ENCODE measurements around the gene DNER. TPM values are rescaled to one million over a fixed set of nuclear protein-coding genes. Genes with fewer than 3 reads are reported as not detected.

Gene DNER
- total and polyA plus RNA-seq, 10 of the 15 experiments (the other 5 are each of a cell fraction or from before 2014, with no cell fraction given) = 0.04 to 0.08 (median 0.07) TPM; not detected in 7

DNA sequence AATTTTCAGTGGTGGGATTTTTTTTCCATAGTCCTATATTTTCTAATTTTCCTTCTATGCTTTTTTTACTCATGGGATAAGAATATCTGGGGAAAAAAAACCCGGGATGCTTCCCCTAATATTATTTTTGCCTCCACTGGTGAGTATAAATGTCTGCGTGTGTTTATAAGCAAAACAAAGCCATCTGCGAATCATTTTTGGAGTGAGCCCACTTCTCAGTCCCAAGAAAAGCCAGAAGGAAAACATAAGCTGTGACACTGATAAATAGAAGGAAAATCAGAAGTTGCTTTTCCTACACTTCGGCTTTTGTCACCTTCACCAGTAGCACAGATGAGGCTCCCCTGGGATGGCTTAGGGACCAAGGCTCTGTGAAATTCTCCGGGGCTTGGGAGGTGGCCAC is 308.6 kb downstream of the DNER start (continued):
- TF ChIP-seq ASH2L (IDR thresholded peaks at IDR 0.05; ENCODE audit: borderline replicate concordance, low read depth) = no peak

DNA sequence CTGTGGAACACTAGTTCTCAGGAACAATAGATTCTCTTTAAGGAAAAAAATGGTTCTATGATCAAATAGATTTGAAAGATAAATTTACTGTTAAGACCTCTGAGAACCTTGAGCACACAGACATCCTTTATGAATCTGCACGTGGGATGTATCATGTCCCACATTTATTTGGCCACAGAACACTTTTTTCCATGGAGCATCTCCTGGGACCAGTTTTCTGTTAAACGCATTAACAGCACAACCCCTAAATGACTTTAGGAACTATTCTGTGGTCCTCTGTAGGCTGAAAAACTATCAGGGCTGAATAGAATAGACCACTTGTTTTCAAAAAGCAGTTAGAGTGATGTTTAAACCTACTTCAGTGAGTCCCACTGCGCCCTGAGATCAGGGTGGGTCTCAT is 311.1 kb downstream of the DNER start:
- Histone ChIP-seq H3K27ac (ENCODE audit: control insufficient read depth, insufficient read depth) (no peak overlapping the region), H3K4me1 (ENCODE audit: control insufficient read depth, insufficient read depth, low read length) (no peaks in the 10 kb centered on the region), H3K4me3 (no peak overlapping the region), H3K9me3 (replicated peaks; ENCODE audit: control insufficient read depth, insufficient read depth, low read length) (no peaks in the 10 kb centered on the region), H3K36me3 (ENCODE audit: control insufficient read depth in 2 of 2, insufficient read depth in 2 of 2, low read length in 1 of 2) (no peaks in the 10 kb centered on the region), H3K9ac (ENCODE audit: control insufficient read depth, insufficient read depth, low read length) (no peak overlapping the region), H4K20me1 (ENCODE audit: control insufficient read depth, insufficient read depth) (no peaks in the 10 kb centered on the region), H2AFZ (ENCODE audit: control insufficient read depth, low read depth, low read length) (no peak overlapping the region), H3K27me3 (replicated peaks in 1 of 2; ENCODE audit: control insufficient read depth in 2 of 2, insufficient read depth in 2 of 2, low read length in 1 of 2) (no peaks in the 10 kb centered on the region), H3K79me2 (ENCODE audit: control insufficient read depth, insufficient read depth, low read length) (no peaks in the 10 kb centered on the region), H3K4me2 (ENCODE audit: control insufficient read depth, insufficient read depth) (no peak overlapping the region)
- RAD21 ChIA-PET (ENCODE audit: unreplicated experiment) = no interaction called here
- CTCF ChIA-PET = no interaction called here
- FAIRE-seq (no peak), DNase-seq (ENCODE audit: low read depth, low spot score) (no peak), ATAC-seq (no peak)
- intact Hi-C loops (cut with micrococcal nuclease; ENCODE audit: unreplicated experiment) (no loop called here), in situ Hi-C loops (cut with MboI) (no loop called here)
- TF ChIP-seq TARDBP (IDR thresholded peaks at IDR 0.05; ENCODE audit: borderline replicate concordance) = no peak
- SMC1A ChIA-PET (ENCODE audit: uncharacterized antibody, unreplicated experiment) = no interaction called here
- no TSS peak for BruUV-seq (replicated peaks)
- WGBS (ENCODE audit: insufficient coverage, insufficient replicate concordance, low lambda C conversion rate, missing lambda C conversion rate) = 13% methylated on average over 3 of the region's 3 CpGs
- POLR2A ChIA-PET = no interaction called here

- Histone ChIP-seq H3K4me2 (ENCODE audit: control insufficient read depth, insufficient read depth) (no peak overlapping the region), H3K9ac (ENCODE audit: control insufficient read depth, insufficient read depth, low read length) (no peak overlapping the region), H3K4me3 (no peak overlapping the region), H3K27ac (ENCODE audit: control insufficient read depth, insufficient read depth) (no peak overlapping the region), H3K27me3 (replicated peaks in 1 of 2; ENCODE audit: control insufficient read depth in 2 of 2, insufficient read depth in 2 of 2, low read length in 1 of 2) (no peaks in the 10 kb centered on the region), H4K20me1 (ENCODE audit: control insufficient read depth, insufficient read depth) (no peaks in the 10 kb centered on the region), H3K36me3 (ENCODE audit: control insufficient read depth in 2 of 2, insufficient read depth in 2 of 2, low read length in 1 of 2) (no peaks in the 10 kb centered on the region), H2AFZ (ENCODE audit: control insufficient read depth, low read depth, low read length) (no peak overlapping the region), H3K4me1 (ENCODE audit: control insufficient read depth, insufficient read depth, low read length) (no peaks in the 10 kb centered on the region), H3K9me3 (replicated peaks; ENCODE audit: control insufficient read depth, insufficient read depth, low read length) (no peaks in the 10 kb centered on the region), H3K79me2 (ENCODE audit: control insufficient read depth, insufficient read depth, low read length) (no peaks in the 10 kb centered on the region)
- intact Hi-C loops (cut with micrococcal nuclease; ENCODE audit: unreplicated experiment) = no loop called here
- ChIA-PET SMC1A (ENCODE audit: uncharacterized antibody, unreplicated experiment) (no interaction called here), CTCF (no interaction called here), POLR2A (no interaction called here), RAD21 (ENCODE audit: unreplicated experiment) (no interaction called here)
- DNase-seq (ENCODE audit: low read depth, low spot score) (no peak), ATAC-seq (no peak), FAIRE-seq (no peak)
- BruUV-seq (replicated peaks) = no TSS peak
- 1% methylated on average over 4 of the region's 4 CpGs for WGBS (ENCODE audit: insufficient coverage, insufficient replicate concordance, low lambda C conversion rate, missing lambda C conversion rate)
- in situ Hi-C loops (cut with MboI) = no loop called here
- TF ChIP-seq CEBPZ (IDR thresholded peaks at IDR 0.05; ENCODE audit: low read depth, low read length) (no peak), ZNF592 (IDR thresholded peaks at IDR 0.05) (no peak), NBN (IDR thresholded peaks at IDR 0.05) (no peak), CREB1 (IDR thresholded peaks at IDR 0.05; ENCODE audit: low read depth) (no peak), ETV6 (conservative IDR thresholded peaks at IDR 0.05 in 1 of 2, IDR thresholded peaks at IDR 0.05 in 1 of 2; ENCODE audit: borderline replicate concordance in 1 of 2, low read depth in 1 of 2) (no peak), SUZ12 (IDR thresholded peaks at IDR 0.05; ENCODE audit: unreplicated experiment) (no peak), POLR2A (IDR thresholded peaks at IDR 0.05; ENCODE audit: low read depth, low read length) (no peak)
These were observed 313.0 kb downstream of the DNER start for GRCh38 chr2:229401171-229401865.
